HG02970 (cell line): ENCODE data around the gene ALK.

ENCODE experiments used
- ATAC-seq: cut with Tn5 transposase; IDR thresholded peaks from one replicate; pipeline ENCODE4 v1.9.1; 2021; ENCODE audit warnings: mild to moderate bottlenecking, moderate library complexity, moderate number of reproducible peaks; ENCODE audit not compliant: unreplicated experiment, low FRiP score

ALK gene

DNA sequence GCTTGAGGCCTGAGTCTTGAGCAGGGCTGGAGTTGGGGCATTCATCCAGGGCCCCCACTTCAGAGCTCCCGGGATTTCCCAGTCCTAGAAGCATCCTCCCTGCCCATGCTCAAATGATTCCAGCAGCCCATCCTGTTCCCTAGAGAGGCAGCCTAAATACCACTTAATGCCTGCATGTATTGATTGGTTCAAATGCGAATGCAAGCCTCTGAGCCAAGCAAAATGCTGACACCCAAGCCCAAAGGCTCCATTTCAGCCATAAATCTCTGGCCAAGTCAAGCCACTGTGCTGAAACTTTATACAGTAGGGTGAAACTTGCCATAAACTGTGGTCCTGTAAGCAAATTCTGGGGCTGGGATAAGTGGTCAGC lies 526.4 kb downstream of the ALK start:
- ATAC-seq = no peak

DNA sequence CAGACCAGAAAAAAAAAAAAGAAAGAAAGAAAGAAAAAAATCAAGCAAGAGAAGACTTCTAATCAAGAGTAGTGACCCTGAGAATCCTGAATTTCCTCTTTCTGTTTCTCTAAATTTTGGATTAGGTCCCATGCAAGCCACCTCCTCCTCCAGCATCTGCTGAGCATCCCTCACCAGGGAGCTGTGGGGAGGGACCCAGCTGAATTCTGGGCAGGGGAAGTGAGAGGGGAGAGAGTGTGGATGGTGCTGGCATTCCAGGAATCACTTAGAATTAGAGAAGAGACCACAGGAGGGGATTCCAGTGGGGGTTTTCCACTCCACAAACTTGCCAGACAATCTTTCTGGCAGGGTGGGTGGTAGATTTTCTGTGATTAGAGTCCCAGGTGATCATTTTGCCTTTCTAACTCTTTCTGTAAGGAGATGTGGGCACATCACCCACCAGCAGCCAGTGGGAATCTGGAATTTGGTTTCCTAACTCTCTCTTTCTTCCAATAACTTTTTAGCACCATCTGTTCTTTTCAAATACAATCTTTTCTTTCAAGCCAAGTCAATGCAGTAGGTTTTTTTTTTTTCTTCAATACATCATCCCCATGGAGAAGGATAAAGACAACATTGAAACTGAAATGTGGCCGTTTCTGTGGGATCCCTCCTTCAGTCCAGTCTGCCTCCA lies 526.9 kb downstream of the ALK start:
- no peak for ATAC-seq

DNA sequence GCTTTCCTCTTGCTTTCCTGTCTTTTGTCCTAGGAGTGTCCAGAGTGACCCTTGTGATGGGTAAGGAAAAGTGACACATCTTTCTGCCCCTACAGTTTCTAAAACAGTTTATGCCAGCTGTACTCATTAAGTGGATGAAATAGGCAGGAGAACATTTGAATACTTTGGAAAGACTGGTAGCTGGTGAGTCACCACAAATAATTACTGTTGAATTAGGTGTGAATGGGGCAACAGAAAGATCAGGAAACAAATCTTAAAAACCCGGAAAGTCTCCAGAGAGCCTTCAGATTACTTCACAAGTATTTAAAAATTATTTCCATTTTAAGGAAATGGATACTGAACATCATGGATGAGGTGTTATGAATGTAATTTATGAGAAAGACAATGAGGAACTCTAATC lies 527.7 kb downstream of the ALK start:
- no peak for ATAC-seq

- ATAC-seq = no peak
Observed at GRCh38 chr2:29392774-29393173, 528.6 kb downstream of the ALK start.

- ATAC-seq = no peak
Observed at GRCh38 chr2:29390136-29390535, 531.2 kb downstream of the ALK start.

DNA sequence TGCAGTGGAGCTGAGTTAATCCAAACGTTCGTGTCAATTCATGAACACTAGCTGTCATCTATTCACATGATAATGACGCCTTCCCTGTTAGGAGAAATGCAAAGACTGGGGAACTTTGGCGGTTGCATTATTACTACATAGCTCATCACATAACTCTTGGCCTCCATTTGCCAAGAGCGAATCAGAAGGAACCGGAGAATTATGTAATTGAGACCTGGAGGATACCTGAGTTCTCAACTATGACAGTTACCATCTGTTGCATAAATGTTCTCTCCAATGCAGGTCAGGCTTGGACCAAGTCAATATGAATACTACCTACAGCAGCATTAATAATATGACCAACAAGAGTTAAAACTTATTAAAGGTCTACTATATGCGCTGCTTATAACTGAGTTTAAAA lies 531.7 kb downstream of the ALK start:
- no peak for ATAC-seq

GRCh38 chr2:29388071-29388470 lies 533.3 kb downstream of the ALK start:
- ATAC-seq = no peak

- no peak for ATAC-seq
Observed at GRCh38 chr2:29382486-29382885, 538.9 kb downstream of the ALK start.

GRCh38 chr2:29377788-29378187 lies 543.6 kb downstream of the ALK start:
- ATAC-seq = no peak

DNA sequence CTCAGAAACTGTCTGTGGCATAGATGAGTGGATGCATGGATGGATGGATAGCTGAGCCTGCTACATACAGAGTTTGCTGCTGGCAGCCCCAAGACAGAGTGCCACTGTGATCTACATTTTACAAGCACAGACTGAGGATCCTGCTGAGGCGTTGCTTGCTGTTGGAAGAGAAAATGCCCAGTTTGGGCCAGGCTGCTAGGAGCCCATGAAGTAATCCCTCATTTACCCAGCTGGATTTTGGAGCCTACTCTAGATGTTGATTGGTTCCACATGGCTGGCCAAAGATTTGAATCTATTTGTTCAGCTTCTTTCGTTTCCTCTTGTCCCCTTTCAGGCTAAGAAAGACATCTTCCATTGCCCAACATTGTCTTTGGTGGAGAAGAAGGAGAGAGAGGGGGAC lies 544.8 kb downstream of the ALK start:
- ATAC-seq = no peak

- ATAC-seq = no peak
Observed at GRCh38 chr2:29375843-29376242, 545.5 kb downstream of the ALK start.

DNA sequence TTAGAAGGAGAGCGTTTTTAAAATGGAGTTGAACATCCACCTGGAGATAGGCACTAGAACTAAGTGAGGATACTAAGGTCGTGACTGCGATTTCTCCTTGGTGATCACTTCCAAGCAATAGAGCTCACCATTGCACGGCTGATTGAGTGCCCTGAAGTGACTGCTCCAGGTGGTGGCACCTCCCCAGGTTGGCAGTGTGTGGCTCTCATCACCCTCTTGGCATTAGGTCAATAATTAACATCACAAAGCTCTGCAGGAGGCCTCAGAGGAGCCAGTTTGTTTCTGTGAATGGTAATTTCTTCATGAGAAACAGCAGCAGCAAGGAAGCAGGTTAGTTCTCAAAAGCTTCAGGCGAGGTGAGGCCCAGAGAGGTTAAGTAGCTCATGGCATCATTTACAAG lies 546.6 kb downstream of the ALK start:
- no peak for ATAC-seq

DNA sequence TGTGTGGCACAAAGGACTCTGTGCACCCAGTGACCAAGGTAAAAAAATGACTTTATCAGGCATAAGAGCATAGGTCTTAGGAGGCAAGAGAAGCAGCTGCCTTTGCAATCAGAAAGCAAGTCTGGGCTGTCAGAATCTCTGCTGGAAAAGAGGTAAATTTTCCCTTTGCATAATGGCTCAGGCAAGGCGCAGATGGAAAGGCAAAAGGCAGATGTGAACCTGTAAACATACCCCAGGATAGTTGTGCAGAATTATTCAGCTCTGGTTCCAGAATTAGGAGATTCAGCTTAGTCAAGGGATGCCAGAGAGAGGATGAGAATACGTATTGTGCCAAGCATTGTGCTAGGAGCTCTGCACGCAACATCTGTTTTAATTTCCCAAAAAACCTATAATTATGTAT lies 547.5 kb downstream of the ALK start:
- ATAC-seq = no peak

DNA sequence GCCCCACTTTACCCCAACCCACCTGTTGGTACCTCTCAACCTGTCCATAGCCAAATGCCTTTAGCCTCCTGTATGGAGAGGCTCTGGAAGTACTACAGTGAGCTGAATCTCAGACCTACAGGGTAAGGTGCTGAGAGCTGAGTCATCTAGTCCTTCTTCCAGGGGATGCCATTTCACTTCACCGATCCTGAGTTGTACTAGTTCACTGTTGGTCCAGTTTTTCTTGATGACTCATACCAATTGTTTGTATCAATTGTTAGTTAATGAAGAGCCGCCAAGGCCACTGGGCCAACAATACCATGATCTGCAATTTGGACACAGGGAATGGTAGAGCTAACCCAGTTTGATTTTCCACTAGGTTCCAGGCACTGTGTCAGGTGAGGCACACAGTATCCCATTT lies 549.2 kb downstream of the ALK start:
- no peak for ATAC-seq

GRCh38 chr2:29370581-29371125 lies 550.7 kb downstream of the ALK start:
- ATAC-seq = no peak

DNA sequence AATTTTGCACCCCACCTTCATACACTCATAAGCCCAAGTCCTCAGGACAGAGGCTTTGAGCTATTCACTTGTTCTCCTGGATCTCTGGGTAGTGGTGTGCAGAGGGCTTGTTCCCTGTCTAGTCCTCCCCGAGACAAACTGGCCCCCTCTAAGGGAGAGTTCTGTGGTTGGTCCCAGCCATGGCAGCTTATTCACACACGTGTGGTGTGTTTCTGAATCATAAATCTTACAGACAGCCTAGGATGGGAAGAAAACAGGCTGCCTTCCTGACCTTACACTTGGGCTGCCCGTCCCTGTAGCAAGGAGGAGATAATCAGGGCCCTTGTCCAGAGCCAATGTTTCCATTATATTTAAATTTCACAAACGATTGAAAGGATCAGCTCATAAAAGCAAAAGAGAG lies 551.2 kb downstream of the ALK start:
- no peak for ATAC-seq

- ATAC-seq = no peak
Observed at GRCh38 chr2:29368659-29369040, 552.7 kb downstream of the ALK start.

- no peak for ATAC-seq
Observed at GRCh38 chr2:29367986-29368658, 553.3 kb downstream of the ALK start.

DNA sequence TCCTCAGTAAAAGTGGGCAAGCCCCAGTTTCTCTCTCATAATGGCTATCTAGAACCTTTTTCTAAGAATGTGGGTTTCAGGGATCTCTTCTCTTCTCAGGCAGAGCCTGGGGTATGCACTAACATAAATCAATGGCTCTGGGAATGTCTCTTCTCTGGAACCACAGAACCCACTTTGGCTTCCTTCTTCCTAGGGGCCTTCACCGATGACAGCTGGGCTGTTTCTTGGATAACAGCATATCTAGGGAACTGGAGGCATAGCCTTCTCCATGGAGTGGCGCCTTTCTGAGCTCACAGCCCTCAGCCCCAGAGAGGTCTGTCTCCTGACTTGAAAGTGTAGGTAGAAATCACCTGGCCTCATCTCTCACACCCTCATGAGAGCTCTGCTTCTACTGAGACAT lies 558.3 kb downstream of the ALK start:
- ATAC-seq = no peak

- no peak for ATAC-seq
Observed at GRCh38 chr2:29361231-29361630, 560.2 kb downstream of the ALK start.

DNA sequence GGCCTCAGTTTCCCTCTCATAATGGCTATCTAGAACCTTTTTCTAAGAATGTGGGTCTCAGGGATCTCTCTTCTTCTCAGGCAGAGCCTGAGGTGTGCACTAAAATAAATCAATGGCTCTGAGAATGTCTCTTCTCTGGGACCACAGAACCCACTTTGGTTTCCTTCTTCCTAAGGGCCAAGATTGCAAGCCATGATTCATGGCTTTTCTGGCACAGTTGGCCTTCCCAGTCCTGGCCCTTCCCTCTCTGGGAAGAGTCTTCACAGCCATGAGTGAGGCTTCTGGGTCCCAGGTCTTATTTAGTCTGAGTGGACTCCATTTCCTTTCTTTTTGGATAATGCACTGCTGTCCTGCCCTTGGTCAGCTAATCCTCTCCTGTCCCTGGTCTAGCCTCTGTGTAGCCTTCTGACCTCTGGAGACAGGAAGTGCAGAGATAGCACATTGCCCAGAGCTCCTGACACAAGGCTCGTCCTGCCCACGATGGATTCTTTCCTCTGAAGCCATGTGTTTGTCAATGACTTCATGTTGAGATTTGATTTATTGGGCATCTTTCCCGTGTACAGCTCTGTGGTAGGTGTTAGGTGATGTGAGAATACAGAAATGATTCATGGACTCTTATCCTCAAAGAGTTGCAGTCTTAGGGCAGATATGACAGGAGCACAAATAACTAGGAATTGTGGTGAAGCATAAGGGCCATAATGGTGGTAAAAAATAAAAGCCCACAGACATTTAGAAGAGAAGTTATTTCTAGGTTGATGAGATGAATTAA lies 561.2 kb downstream of the ALK start:
- ATAC-seq = no peak
